HG02678 (cell line): Measurements from ENCODE around the gene C1orf174.

Experiments used
- ATAC-seq: cut with Tn5 transposase; IDR thresholded peaks from one replicate; pipeline ENCODE4 v1.9.1; 2021; ENCODE audit warnings: mild to moderate bottlenecking, moderate library complexity; ENCODE audit not compliant: unreplicated experiment

Gene C1orf174

DNA sequence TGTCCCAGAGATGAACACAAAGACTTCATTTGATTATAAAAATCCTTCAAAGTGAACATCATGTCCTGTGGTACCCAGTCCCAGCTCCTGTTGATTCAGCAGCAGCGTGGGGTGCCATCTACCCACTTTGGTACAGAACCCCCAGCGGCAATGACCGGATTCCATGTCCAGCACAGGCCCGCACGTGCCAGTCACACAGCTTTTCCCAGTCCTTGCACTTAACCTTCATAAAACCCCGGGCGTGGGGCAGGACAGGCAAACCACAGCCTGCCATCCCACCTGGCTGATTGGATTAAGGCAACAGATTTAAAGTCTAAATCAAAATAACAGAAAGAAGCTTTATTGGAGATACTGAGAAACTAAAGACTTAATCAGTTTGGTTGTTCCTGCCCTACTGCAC is 58.6 kb downstream of the C1orf174 start:
- ATAC-seq: no peak
